ENCODE results near the gene OTUB2. TPM values are rescaled to one million over a fixed set of nuclear protein-coding genes. Genes with fewer than 3 reads are reported as not detected.
"Not testable (repeated sequence)": the region's sequence is repeated elsewhere in the genome, so short reads cannot be mapped to it uniquely, and the experiment has no call there.

The OTUB2 gene
- total RNA-seq, 4 donors from 2014 or later, result 0.11 TPM; not detected in 3

GRCh38 chr14:94062344-94062940 lies 36.3 kb downstream of the OTUB2 start:
- no peak for ATAC-seq
- peaks cover 12 to 19% of the 10 kb centered on the region in 2 donors for H3K4me1 ChIP-seq
- intact Hi-C loops (cut with DNase I; ENCODE audit: low total_unique reads) (no loop called here), in situ Hi-C loops (cut with MboI; ENCODE audit: low sequenced_read_pairs in 4 of 4) (no loop called here)
- TF ChIP-seq, protein P1, sequence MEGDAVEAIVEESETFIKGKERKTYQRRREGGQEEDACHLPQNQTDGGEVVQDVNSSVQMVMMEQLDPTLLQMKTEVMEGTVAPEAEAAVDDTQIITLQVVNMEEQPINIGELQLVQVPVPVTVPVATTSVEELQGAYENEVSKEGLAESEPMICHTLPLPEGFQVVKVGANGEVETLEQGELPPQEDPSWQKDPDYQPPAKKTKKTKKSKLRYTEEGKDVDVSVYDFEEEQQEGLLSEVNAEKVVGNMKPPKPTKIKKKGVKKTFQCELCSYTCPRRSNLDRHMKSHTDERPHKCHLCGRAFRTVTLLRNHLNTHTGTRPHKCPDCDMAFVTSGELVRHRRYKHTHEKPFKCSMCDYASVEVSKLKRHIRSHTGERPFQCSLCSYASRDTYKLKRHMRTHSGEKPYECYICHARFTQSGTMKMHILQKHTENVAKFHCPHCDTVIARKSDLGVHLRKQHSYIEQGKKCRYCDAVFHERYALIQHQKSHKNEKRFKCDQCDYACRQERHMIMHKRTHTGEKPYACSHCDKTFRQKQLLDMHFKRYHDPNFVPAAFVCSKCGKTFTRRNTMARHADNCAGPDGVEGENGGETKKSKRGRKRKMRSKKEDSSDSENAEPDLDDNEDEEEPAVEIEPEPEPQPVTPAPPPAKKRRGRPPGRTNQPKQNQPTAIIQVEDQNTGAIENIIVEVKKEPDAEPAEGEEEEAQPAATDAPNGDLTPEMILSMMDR (IDR thresholded peaks at IDR 0.05 in 4 of 5, conservative IDR thresholded peaks at IDR 0.05 in 1 of 5), result no peak
- TF ChIP-seq POLR2A (IDR thresholded peaks at IDR 0.05), result no peak
- H3K27me3 ChIP-seq, result no peaks in the 10 kb centered on the region
- no peak overlapping the region for H3K4me3 ChIP-seq
- no peak overlapping the region for H3K27ac ChIP-seq
- no peaks in the 10 kb centered on the region for H3K9me3 ChIP-seq
- no peak for DNase-seq
- H3K36me3 ChIP-seq, result peaks cover 0 to 55% of the 10 kb centered on the region in 2 donors

DNA sequence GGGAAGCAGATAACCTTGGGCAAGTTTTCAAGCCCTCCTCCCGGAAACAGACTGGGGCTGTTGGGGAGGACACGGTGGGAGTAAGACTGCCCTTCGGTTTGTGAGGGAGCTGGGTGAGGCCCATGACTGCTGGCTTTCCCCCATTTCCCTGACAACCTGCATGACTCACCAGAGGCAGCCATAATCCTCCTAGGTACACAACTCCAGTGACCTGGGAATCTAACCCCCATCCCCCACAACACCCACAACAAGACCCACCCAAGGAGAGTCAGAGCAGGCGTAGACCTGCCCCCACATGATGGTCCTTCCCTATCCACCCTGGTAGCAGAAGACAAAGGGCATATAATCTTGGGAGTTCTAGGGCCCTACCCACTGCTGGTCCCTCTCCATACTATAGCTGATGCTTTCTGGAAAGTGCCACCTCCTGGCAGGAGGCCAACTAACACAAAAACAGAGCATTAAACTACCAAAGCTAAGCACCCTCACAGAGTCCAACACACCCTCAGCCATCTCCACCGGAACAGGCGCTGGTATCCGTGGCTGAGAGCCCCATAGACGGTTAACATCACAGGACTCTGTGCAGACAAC lies 40.0 kb downstream of the OTUB2 start:
- intact Hi-C loops (cut with DNase I; ENCODE audit: low total_unique reads) (no loop called here), in situ Hi-C loops (cut with MboI; ENCODE audit: low sequenced_read_pairs in 4 of 4) (no loop called here)
- H3K27me3 ChIP-seq, result no peaks in the 10 kb centered on the region
- no peak for TF ChIP-seq POLR2A (IDR thresholded peaks at IDR 0.05)
- TF ChIP-seq, protein P1 (IDR thresholded peaks at IDR 0.05 in 4 of 5, conservative IDR thresholded peaks at IDR 0.05 in 1 of 5), result no peak
- H3K27ac ChIP-seq, result no peak overlapping the region
- DNase-seq (no peak), ATAC-seq (no peak)
- H3K4me1 ChIP-seq, result peaks cover 19% of the 10 kb centered on the region in 2 donors
- no peaks in the 10 kb centered on the region for H3K9me3 ChIP-seq
- H3K36me3 ChIP-seq, result peaks cover 0 to 17% of the 10 kb centered on the region in 2 donors
- H3K4me3 ChIP-seq, result no peak overlapping the region

DNA sequence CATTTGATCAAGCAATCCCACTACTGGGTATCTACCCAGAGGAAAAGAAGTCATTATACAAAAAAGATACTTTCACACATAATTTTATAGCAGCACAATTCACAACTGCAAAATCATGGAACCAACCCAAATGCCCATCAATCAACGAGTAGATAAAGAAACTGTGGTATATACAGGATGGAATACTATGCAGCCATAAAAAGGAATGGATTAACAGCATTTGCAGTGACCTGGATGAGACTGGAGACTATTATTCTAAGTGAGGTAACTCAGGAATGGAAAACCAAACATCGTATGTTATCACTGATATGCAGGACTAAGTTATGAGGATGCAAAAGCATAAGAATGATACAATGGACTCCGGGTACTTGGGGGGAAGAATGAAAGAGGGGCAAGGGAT lies 45.9 kb downstream of the OTUB2 start:
- ATAC-seq, result not testable (repeated sequence)

DNA sequence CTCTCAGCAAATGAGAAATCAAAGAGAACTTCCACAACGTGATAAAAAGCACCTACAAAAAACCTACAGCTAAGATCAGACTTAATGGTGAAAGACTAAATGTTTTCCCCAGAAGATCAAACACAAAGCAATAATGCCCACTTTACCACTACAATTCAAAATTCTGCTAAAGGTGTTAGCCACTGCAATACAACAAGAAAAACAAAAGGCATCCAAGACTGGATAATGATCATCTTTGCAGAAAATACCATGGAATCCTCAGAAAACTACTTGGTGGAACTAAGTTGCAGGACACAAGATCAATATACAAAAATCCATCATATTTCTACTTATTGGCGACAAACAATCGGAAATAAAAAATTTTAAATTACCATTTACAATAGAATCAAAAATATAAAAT lies 48.4 kb downstream of the OTUB2 start:
- TF ChIP-seq, protein P1 (IDR thresholded peaks at IDR 0.05 in 4 of 5, conservative IDR thresholded peaks at IDR 0.05 in 1 of 5), result no peak
- Histone ChIP-seq H3K4me1 (peaks cover 41 to 42% of the 10 kb centered on the region in 2 donors), H3K36me3 (peaks cover 0 to 23% of the 10 kb centered on the region in 2 donors), H3K27ac (no peak overlapping the region), H3K4me3 (no peak overlapping the region), H3K27me3 (no peaks in the 10 kb centered on the region), H3K9me3 (peaks cover 0 to 4% (median 0%) of the 10 kb centered on the region in 3 donors)
- no peak for DNase-seq
- ATAC-seq, result no peak
- in situ Hi-C loops (cut with MboI; ENCODE audit: low sequenced_read_pairs in 4 of 4), result no loop called here
- intact Hi-C loops (cut with DNase I; ENCODE audit: low total_unique reads), result no loop called here

More for the DNA sequence above, 45.9 kb downstream of the OTUB2 start:
- DNase-seq; H3K9me3 ChIP-seq; H3K4me3 ChIP-seq; in situ Hi-C loops (cut with MboI; ENCODE audit: low sequenced_read_pairs in 4 of 4); H3K27me3 ChIP-seq; intact Hi-C loops (cut with DNase I; ENCODE audit: low total_unique reads); H3K27ac ChIP-seq: not testable (repeated sequence)
- peaks cover 0 to 10% of the 10 kb centered on the region in 2 donors for H3K36me3 ChIP-seq
- H3K4me1 ChIP-seq, result peaks cover 17 to 27% of the 10 kb centered on the region in 2 donors

DNA sequence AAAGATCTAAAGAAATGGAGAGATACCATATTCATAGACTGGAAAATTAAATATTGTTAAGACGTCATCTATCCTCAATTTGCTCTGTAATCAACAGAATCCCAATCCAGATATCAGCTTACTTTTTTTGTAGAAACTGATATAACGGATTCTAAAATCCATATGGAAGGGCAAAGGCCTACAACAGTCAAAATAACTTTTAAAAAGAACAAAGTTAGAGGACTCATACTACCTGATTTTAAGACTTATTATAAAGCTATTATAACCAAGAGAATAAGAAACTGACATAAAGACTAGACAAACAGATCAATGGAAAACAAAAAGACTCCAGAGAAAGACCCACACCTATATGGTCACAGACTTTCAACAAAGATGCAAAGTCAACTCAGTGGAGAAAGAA lies 48.9 kb downstream of the OTUB2 start:
- Histone ChIP-seq H3K4me1 (peaks cover 44 to 46% of the 10 kb centered on the region in 2 donors), H3K4me3 (no peak overlapping the region), H3K27me3 (no peaks in the 10 kb centered on the region), H3K36me3 (peaks cover 0 to 23% of the 10 kb centered on the region in 2 donors), H3K9me3 (peaks cover 0 to 4% (median 0%) of the 10 kb centered on the region in 3 donors), H3K27ac (no peak overlapping the region)
- ATAC-seq, result no peak
- no peak for DNase-seq
- in situ Hi-C loops (cut with MboI; ENCODE audit: low sequenced_read_pairs in 4 of 4), result no loop called here
- intact Hi-C loops (cut with DNase I; ENCODE audit: low total_unique reads), result no loop called here
- no peak for TF ChIP-seq POLR2A (IDR thresholded peaks at IDR 0.05)
- TF ChIP-seq, protein P1 (IDR thresholded peaks at IDR 0.05 in 4 of 5, conservative IDR thresholded peaks at IDR 0.05 in 1 of 5), result no peak
